ENCODE results near the gene LEMD1. TPM values are rescaled to one million over a fixed set of nuclear protein-coding genes. Genes with fewer than 3 reads are reported as not detected.

Gene LEMD1
- total RNA-seq, 1 experiment from 2014 or later: 16.7 TPM

DNA sequence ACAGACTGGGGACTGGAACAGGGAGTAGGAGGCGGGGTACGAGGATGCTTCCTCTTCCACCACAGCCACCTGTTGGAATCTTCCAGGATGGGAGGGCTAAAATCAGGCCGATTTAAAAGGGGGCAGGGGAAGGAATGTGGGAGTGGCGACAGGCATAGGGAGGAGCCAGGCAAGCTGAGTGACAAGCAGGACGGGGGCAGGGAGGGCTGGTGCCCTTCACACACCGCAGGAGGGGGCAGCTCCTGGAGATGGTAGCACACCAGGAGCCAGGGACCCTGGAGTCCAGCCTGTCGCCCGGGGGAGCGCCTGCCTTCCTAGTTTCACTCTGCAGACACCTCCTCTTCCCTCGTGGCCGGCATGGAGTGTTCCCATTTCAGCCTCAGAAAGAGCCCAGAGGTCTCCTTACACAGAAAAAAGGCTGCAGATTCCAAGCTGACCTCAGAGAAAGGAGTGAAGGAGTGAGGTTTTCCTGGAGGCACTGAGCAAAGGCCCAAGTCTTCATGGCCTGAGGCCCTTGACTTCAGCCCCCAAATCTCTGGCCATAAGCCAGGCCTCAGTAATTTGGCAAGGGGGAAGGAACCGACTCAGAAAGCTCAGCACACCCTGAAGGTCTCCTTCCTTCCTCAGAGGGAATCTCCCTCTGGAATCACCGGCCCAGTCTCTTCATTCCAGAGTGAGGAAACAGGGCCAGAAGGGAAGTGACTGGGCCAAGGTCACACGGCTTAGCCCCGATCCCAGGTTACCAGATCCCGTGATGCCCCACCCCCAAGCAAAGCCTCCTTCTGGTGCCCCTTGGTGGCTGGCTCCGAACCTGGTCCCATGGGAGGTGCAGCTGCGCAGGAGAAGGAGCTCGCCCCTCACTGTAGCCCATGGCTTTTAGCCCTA, 25.8 kb upstream of the LEMD1 start:
- CTCF ChIA-PET: interaction anchor here (0.6 kb wide), 1 partner anchor 214 kb away, joined by 7 read pairs; no protein-coding TSS in a partner anchor
- peak overlapping the region; percentile 93 for H3K4me2 ChIP-seq

DNA sequence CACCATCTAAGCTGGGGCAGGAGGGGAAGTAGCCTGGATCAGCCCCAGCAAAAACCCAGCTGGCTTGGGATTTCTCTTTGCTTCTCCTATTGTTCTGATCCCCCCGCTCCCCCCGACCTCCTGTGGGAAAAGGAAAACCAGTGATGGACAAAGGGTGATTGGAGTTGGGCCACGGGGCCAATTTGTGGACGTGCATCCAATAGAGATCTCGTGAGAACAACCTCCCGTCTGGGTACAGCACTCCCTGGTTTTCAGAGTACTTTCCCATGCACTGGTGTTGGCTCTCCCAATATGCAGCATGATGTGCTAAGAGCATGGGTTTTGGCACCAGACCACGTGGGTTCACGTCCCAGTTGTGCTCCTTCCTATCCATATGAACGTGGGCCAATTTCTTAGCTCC, 25.0 kb upstream of the LEMD1 start:
- intact Hi-C loops (cut with micrococcal nuclease; ENCODE audit: unreplicated experiment): no loop called here
- H2AFZ ChIP-seq: no peak overlapping the region
- ChIA-PET POLR2A (ENCODE audit: unreplicated experiment) (no interaction called here), CTCF (interaction anchor here (0.6 kb wide), 1 partner anchor 213 kb away, joined by 7 read pairs; no protein-coding TSS in a partner anchor)
- DNase-seq: no peak
- H3K4me1 ChIP-seq (replicated peaks; ENCODE audit: insufficient read depth): peaks cover 69% of the 10 kb centered on the region
- H3F3A ChIP-seq (ENCODE audit: insufficient read depth, low read depth): peaks cover 55% of the 10 kb centered on the region
- BruUV-seq (replicated peaks): no TSS peak
- peaks cover 50% of the 10 kb centered on the region for H3K79me2 ChIP-seq (ENCODE audit: low read depth)
- TF ChIP-seq, protein P1, sequence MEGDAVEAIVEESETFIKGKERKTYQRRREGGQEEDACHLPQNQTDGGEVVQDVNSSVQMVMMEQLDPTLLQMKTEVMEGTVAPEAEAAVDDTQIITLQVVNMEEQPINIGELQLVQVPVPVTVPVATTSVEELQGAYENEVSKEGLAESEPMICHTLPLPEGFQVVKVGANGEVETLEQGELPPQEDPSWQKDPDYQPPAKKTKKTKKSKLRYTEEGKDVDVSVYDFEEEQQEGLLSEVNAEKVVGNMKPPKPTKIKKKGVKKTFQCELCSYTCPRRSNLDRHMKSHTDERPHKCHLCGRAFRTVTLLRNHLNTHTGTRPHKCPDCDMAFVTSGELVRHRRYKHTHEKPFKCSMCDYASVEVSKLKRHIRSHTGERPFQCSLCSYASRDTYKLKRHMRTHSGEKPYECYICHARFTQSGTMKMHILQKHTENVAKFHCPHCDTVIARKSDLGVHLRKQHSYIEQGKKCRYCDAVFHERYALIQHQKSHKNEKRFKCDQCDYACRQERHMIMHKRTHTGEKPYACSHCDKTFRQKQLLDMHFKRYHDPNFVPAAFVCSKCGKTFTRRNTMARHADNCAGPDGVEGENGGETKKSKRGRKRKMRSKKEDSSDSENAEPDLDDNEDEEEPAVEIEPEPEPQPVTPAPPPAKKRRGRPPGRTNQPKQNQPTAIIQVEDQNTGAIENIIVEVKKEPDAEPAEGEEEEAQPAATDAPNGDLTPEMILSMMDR (conservative IDR thresholded peaks at IDR 0.05): no peak
- TF ChIP-seq EZH2 (IDR thresholded peaks at IDR 0.05; ENCODE audit: low read depth): no peak
- H3K4me3 ChIP-seq: no peak overlapping the region
- no peaks in the 10 kb centered on the region for H3K36me3 ChIP-seq (ENCODE audit: low read depth)
- H3K27me3 ChIP-seq (ENCODE audit: insufficient read depth, low read depth): no peaks in the 10 kb centered on the region
- no peak overlapping the region for H3K27ac ChIP-seq
- peak overlapping the region; percentile 93 for H3K4me2 ChIP-seq
- peaks cover 12% of the 10 kb centered on the region for H4K20me1 ChIP-seq (ENCODE audit: insufficient read depth)
- H3K9me2 ChIP-seq (ENCODE audit: insufficient read depth): no peaks in the 10 kb centered on the region
- H3K9me3 ChIP-seq (ENCODE audit: insufficient read depth, low read depth): no peaks in the 10 kb centered on the region

More for the DNA sequence above, 25.8 kb upstream of the LEMD1 start:
- TF ChIP-seq, protein P1 (conservative IDR thresholded peaks at IDR 0.05): no peak
- no peak for TF ChIP-seq EZH2 (IDR thresholded peaks at IDR 0.05; ENCODE audit: low read depth)
- Histone ChIP-seq H3K4me1 (replicated peaks; ENCODE audit: insufficient read depth) (peaks cover 60% of the 10 kb centered on the region), H3K79me2 (ENCODE audit: low read depth) (peaks cover 50% of the 10 kb centered on the region), H3K27me3 (ENCODE audit: insufficient read depth, low read depth) (no peaks in the 10 kb centered on the region), H3K27ac (peak overlapping the region; percentile 74), H3K36me3 (ENCODE audit: low read depth) (no peaks in the 10 kb centered on the region), H4K20me1 (ENCODE audit: insufficient read depth) (peaks cover 6% of the 10 kb centered on the region; the same call in 1 of the 2 replicates), H3K9me2 (ENCODE audit: insufficient read depth) (no peaks in the 10 kb centered on the region), H3K4me3 (peak overlapping the region; percentile 79), H3K9me3 (ENCODE audit: insufficient read depth, low read depth) (no peaks in the 10 kb centered on the region), H2AFZ (no peak overlapping the region), H3F3A (ENCODE audit: insufficient read depth, low read depth) (peaks cover 47% of the 10 kb centered on the region)
- intact Hi-C loops (cut with micrococcal nuclease; ENCODE audit: unreplicated experiment): no loop called here
- peak; percentile 32 to 51 for DNase-seq
- POLR2A ChIA-PET (ENCODE audit: unreplicated experiment): no interaction called here
- no TSS peak for BruUV-seq (replicated peaks)

DNA sequence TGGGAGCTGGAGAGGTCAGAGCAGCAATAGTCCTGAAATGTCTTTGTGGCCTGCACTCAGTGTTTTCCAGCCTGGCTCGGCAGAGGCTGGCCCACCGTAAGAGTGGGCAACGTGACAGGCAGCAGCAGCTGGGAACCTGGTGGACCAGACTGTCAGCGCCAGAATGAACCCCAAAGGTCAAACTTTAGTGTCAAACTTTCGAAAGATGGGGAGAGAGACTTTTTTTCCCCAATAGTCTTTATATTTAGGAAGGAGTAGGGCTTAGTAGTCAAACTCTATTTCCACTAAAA, 23.7 kb upstream of the LEMD1 start:
- no peak for DNase-seq
- Histone ChIP-seq H3K79me2 (ENCODE audit: low read depth) (peaks cover 50% of the 10 kb centered on the region), H3K4me2 (no peak overlapping the region), H3K4me1 (replicated peaks; ENCODE audit: insufficient read depth) (peaks cover 69% of the 10 kb centered on the region), H3K27me3 (ENCODE audit: insufficient read depth, low read depth) (no peaks in the 10 kb centered on the region), H3K9me2 (ENCODE audit: insufficient read depth) (no peaks in the 10 kb centered on the region), H3F3A (ENCODE audit: insufficient read depth, low read depth) (peaks cover 52% of the 10 kb centered on the region), H3K9me3 (ENCODE audit: insufficient read depth, low read depth) (no peaks in the 10 kb centered on the region), H3K4me3 (no peak overlapping the region), H2AFZ (no peak overlapping the region), H3K27ac (no peak overlapping the region), H4K20me1 (ENCODE audit: insufficient read depth) (peaks cover 12% of the 10 kb centered on the region), H3K36me3 (ENCODE audit: low read depth) (no peaks in the 10 kb centered on the region)
- CTCF ChIA-PET: no interaction called here
- TF ChIP-seq EZH2 (IDR thresholded peaks at IDR 0.05; ENCODE audit: low read depth): no peak
- TF ChIP-seq, protein P1 (conservative IDR thresholded peaks at IDR 0.05): no peak
- POLR2A ChIA-PET (ENCODE audit: unreplicated experiment): no interaction called here
- no TSS peak for BruUV-seq (replicated peaks)
- intact Hi-C loops (cut with micrococcal nuclease; ENCODE audit: unreplicated experiment): no loop called here

Measured in PC-9 (cell line).